GM13976 (cell line): ENCODE data around the gene LHFPL6.

Experiments
- DNase-seq: peaks from one replicate; pipeline ENCODE4 v3.0.0; 2012; ENCODE audit warnings: low spot score
- in situ Hi-C: fragments of 300-500 bp; cut with MboI; formaldehyde crosslinking; loops from one replicate; pipeline ENCODE4 v1.12.0; 2022; ENCODE audit warnings: low sequenced_read_pairs, mixed read lengths, inconsistent platforms; ENCODE audit not compliant: unreplicated experiment
- TF ChIP-seq, protein P1 (sequence below): IDR thresholded peaks from 2 replicates; pipeline ENCODE4 v1.5.1; 2012; ENCODE audit warnings: borderline replicate concordance, mild to moderate bottlenecking; ENCODE audit not compliant: insufficient read depth; ENCODE audit errors: extremely low read depth, missing control alignments, control extremely low read depth

The LHFPL6 gene

DNA sequence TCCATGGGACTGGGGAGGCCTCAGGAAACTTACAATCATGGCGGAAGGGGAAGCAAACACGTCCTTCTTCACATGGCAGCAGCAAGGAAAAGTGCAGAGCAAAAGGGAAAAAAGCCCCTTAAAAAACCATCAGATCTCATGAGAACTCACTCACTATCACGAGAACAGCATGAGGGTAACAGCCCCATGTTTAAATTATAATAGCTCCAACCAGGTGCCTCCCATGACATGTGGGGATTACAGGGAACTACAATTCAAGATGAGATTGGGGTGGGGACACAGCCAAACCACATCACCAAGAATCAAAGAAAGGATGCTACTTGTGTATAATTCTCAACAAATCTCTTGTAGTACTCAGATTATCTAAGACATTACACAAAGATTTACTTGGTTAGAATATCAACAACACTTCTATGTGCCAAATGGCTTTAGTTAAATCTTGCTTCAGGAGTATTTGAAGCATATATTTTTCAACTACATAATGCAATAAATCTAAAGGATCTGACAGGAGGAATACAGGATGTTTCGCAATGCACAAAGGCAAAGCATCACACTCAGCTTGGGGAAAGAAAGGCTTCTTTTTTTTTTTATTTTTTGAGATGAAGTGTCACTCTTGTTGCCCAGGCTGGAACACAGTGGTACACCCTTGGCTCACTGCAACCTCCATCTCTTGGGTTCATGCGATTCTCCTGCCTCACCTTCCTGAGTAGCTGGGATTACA, 180.0 kb downstream of the LHFPL6 start:
- TF ChIP-seq, protein P1, sequence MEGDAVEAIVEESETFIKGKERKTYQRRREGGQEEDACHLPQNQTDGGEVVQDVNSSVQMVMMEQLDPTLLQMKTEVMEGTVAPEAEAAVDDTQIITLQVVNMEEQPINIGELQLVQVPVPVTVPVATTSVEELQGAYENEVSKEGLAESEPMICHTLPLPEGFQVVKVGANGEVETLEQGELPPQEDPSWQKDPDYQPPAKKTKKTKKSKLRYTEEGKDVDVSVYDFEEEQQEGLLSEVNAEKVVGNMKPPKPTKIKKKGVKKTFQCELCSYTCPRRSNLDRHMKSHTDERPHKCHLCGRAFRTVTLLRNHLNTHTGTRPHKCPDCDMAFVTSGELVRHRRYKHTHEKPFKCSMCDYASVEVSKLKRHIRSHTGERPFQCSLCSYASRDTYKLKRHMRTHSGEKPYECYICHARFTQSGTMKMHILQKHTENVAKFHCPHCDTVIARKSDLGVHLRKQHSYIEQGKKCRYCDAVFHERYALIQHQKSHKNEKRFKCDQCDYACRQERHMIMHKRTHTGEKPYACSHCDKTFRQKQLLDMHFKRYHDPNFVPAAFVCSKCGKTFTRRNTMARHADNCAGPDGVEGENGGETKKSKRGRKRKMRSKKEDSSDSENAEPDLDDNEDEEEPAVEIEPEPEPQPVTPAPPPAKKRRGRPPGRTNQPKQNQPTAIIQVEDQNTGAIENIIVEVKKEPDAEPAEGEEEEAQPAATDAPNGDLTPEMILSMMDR, result no peak
- no peak for DNase-seq
- in situ Hi-C loops, result no loop called here

DNA sequence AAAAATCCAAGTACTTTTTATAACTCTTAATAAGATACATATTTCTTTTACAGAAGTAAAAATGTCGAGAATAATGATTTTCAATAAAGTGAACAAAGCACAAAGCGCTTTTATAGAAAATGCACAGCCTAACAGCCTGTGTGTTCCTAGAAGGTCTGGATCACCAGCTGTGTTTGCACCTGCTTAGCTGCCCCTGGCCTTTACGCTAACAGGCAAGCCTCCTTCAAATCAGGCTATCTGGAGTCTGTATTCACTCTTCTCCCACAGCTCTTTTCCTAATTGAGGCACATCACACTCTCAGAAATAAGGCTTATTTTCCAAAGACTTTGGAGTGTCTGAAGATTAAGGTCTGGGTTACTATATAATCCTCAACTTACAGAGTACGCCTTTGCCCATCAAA, 183.1 kb downstream of the LHFPL6 start:
- DNase-seq, result no peak
- TF ChIP-seq, protein P1, result no peak
- in situ Hi-C loops, result no loop called here

DNA sequence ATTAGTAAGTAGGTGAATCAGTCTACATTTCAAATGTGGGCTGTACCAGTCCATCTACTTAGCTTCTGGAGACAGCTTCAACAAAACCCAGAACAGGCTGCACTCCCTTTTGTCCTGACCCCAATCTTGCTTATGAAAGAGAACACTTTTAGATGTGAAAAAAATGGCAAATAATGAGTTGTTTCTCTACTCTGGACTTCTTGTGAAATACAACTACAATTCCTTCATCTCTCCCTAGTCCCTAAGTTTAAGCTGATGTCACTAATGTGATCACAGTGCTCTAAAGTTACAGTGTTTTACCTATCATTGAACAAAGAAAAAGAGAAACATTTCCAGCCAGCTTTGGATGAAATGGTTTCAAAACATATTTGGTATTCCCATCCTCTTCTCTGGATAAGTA, 183.9 kb downstream of the LHFPL6 start:
- in situ Hi-C loops, result no loop called here
- DNase-seq, result no peak
- TF ChIP-seq, protein P1, result no peak

DNA sequence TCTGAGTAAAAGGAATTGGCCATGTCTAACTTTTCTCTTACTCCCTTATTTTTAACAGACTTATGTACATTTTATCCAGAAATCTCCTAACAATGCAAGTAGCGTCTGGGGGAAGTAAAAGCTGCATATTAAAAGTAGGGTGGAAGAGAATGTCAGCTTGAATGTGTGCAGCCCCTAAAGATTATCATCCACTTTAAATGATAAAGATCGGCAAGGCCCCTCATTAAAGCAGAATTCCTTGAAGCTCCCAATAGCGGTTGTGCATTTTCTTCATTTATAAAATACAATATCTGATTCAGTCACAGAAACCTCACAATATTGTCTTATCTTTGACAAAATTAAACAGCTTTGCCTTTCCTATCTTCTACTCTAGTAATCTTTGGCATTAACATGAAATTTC, 184.6 kb downstream of the LHFPL6 start:
- DNase-seq, result no peak
- TF ChIP-seq, protein P1, result no peak
- in situ Hi-C loops, result no loop called here

DNA sequence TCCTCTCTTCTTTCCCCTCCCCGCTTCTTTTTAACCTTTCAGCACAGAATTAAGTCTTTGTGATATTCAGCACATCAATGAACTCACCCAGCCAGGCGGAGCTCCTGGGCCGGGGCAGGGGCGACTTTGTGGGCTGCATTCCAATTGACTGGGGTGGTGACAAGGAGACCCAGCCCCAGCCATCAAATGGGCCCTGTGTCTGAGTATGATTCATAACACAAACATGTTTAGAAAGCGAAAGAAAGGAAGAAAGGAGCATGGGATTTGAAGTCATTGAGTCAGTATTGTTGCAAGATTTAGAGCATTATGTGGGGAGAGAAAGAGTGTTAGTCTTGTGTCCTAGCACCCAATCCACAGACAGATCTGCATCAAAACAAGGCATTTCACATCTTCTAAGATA, 185.3 kb downstream of the LHFPL6 start:
- in situ Hi-C loops, result no loop called here

DNA sequence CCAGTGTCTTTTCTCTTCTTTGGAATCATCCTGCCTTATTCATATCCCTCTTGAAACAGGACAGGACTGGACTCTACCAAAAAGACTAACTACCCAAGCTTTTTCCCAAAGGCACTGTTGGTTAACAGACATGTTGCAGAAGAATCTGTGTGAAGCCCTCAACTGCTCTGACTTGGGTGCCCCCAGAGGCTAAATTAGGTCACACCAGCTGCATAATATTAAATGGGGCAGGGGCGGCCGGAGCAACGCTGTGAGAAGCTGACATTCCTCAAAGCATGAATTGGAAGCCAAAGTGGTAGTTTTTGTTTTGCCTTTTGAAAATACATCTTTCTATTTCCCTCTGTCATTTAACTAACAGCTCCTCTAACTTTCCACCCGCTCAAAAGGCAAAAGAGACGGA, 185.9 kb downstream of the LHFPL6 start:
- TF ChIP-seq, protein P1, result no peak
- in situ Hi-C loops, result no loop called here
- no peak for DNase-seq

More for the DNA sequence above, 185.3 kb downstream of the LHFPL6 start:
- DNase-seq, result no peak
- TF ChIP-seq, protein P1, result no peak

DNA sequence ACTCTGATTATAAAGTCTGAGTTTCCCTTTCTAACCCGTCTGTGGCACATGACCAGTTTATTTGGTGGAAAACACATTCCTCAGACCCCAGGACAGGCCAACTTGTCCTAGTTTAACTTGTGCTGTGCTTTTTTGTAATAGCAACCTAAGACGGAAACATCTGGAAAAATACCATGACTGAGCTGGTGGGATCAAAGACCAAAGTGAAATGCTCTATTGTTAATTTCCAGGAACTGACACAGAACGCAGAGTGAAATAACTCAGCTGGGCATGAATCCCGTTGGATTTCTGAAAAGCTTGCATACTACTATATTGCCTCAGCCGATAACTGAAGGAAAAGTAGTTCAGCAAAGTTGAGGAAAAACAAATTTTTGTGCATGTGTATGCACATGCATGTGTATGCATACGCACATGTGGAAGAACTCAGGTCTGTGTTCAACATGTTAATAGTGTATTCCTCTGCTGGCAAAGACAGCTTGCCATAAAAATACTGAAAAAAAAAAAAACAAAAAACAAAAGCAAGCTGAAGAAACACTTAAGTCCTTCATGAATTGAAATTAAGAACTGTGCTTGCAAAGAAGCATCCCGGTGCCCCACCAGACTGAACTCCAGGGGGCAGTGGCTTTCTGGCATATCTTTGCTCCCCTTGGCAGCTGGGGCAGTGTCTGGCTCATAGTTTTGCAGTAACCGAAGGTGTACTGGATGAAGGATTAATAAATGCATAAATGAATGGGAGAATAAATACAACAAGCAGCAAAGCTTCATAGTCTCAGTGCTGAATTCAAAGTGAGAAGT, 187.8 kb downstream of the LHFPL6 start:
- in situ Hi-C loops, result no loop called here
- DNase-seq, result no peak
- TF ChIP-seq, protein P1, result no peak
